Endothelial cell of umbilical vein (primary cell): ENCODE data around the gene FAM221A.

Experiments used
- CTCF ChIP-seq, 2 donors: IDR thresholded peaks; 1 replicate in 1 of 2; 2 replicates in 1 of 2; pipeline ENCODE4 v1.5.1; 2011; ENCODE audit warnings: low read length in 2 of 2, mild to moderate bottlenecking in 2 of 2, moderate library complexity in 2 of 2, control low read depth in 1 of 2, inconsistent platforms in 1 of 2, low read depth in 1 of 2; ENCODE audit not compliant: insufficient read depth in 1 of 2; ENCODE audit errors: extremely low read depth in 1 of 2
- POLR2A ChIP-seq: IDR thresholded peaks from 2 replicates; pipeline ENCODE4 v1.6.1; 2012; ENCODE audit warnings: low read depth, mild to moderate bottlenecking, control low read depth, low read length

GRCh38 chr7:23687011-23687410, 7.0 kb downstream of the FAM221A start:
- TF ChIP-seq POLR2A (no peak), CTCF (IDR thresholded peaks at IDR 0.05; ENCODE audit: extremely low read depth in 1 of 2, insufficient read depth in 1 of 2, low read depth in 1 of 2, low read length in 2 of 2) (no peak)
